Peyer's patch (tissue), 4 donors: ENCODE results near the gene SLC45A1.

Experiments
- POLR2A ChIP-seq, 2 donors: fragments of 450-650 bp; IDR thresholded peaks; one replicate each; pipeline ENCODE4 v1.5.1; 2017; ENCODE audit warnings: antibody characterized with exemption in 2 of 2, mild to moderate bottlenecking in 2 of 2, moderate library complexity in 2 of 2
- TF ChIP-seq, protein P1 (sequence below), 6 experiments: fragments of 450-650 bp in 4 of 6; fragments of 200-600 bp in 2 of 6; sonication (generic) in 1 of 6; IDR thresholded peaks; one replicate each; pipeline ENCODE4 v1.5.1; 2017 to 2019; ENCODE audit warnings: antibody characterized with exemption in 6 of 6, mild to moderate bottlenecking in 3 of 6, moderate library complexity in 1 of 6

DNA sequence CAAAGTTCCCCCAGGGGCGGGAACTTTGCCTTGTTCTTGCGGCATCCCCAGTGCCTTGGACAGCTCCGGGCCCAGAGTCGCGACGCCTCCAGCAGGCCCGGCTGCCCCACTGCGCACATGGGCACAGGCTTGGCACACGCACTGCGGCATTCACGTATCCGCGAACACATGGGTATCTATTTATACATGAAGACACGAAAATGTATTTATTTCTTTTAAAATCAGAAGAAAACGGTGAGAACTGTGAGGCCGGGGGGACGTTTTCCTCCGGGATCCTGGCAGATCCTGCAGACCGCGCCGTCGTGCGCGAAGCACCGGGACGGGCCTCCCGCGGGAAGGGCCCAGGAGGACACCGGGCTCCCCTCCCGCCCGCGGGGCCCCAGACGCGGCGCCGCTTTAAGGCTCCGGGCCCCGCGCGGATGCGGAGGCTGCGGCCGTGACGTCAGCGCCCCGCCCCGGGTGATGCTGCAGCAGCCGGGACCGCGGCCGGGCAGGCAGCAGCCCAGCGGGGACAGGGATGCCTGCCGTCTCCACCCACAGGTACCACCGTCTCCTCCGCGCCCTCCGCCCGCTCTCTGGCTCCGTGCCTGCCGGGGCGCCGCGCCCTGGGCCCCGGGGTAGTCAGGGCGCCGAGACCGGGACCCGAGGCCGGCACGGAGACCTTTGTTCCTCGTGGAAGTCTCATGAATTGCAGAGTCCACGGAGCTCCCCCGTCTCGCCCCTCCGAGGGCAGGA lies at the start of gene SLC45A1:
- TF ChIP-seq, protein P1, sequence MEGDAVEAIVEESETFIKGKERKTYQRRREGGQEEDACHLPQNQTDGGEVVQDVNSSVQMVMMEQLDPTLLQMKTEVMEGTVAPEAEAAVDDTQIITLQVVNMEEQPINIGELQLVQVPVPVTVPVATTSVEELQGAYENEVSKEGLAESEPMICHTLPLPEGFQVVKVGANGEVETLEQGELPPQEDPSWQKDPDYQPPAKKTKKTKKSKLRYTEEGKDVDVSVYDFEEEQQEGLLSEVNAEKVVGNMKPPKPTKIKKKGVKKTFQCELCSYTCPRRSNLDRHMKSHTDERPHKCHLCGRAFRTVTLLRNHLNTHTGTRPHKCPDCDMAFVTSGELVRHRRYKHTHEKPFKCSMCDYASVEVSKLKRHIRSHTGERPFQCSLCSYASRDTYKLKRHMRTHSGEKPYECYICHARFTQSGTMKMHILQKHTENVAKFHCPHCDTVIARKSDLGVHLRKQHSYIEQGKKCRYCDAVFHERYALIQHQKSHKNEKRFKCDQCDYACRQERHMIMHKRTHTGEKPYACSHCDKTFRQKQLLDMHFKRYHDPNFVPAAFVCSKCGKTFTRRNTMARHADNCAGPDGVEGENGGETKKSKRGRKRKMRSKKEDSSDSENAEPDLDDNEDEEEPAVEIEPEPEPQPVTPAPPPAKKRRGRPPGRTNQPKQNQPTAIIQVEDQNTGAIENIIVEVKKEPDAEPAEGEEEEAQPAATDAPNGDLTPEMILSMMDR (IDR thresholded peaks at IDR 0.05) = peak in 1 of 6 experiments; percentile 7
- TF ChIP-seq POLR2A (IDR thresholded peaks at IDR 0.05) = peak in 1 of 2 donors; percentile 34
